Fibroblast of skin of right quadriceps (primary cell): ENCODE results near the gene CAMSAP2.
"Not testable (repeated sequence)": the region's sequence is repeated elsewhere in the genome, so short reads cannot be mapped to it uniquely, and the experiment has no call there.

Source experiments
- DNase-seq: peaks from one replicate; pipeline ENCODE4 v3.0.0-alpha.2; 2013

CAMSAP2 gene

DNA sequence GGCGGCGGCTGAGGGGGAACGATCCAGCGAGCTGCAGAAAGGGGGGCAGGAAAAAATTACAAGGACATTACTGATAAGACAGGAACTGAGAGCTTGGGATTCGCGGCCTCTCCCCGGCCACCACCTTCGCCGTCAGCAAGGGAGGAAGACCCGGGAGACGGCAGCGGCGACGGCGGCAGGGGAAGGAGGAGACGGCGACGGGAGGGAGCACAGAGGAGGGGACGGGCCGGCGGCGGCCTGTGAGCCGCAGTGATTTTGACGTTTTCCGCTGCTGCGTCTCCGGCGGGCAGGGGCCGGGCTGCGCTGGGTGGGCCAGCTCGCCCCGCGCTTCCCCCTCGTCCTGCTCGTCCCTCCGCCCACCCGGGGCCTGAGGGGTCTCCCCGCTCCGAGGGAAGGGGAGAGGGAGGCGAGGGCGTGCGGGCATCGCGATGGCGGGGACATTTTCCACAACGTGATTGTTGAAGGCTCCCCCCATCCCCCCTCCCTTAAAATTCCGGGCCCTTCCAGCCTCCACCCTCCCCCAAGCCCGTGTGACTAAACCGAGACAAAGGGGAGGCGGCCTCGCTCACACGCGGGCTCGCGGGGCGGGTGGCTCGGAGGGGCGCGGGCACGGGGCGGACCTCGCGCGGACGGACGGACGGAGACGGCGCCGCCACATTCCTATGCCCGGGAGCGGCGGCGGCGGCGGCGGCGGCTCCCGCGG lies 407 bp downstream of the CAMSAP2 start:
- DNase-seq, result peak; percentile 85

- DNase-seq, result peak; percentile 31
Measured at GRCh38 chr1:200739702-200740570, 1.2 kb downstream of the CAMSAP2 start.

GRCh38 chr1:200740571-200741208 lies 2.0 kb downstream of the CAMSAP2 start:
- peak; percentile 11 for DNase-seq

GRCh38 chr1:200741551-200742207 lies 3.0 kb downstream of the CAMSAP2 start:
- DNase-seq, result no peak

- DNase-seq, result no peak
Measured at GRCh38 chr1:200744143-200744542, 5.5 kb downstream of the CAMSAP2 start.

DNA sequence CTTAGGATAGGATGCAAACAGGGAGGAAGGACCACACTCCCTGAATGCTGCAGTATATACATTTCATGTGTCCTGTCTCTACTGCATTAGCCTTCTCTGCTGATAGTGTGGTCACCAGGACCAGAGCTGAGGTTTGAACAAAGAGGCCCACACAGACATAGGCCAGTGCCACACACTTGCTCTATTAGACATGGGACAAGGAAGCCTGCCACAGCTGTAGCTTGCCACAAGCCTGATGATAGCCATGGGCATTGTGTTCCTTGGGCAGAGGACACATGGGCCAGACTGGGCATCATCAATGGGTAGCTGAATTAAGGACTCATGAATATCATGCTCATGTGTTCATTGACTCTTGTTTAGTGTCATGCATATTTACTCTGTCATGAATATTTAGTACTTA lies 10.4 kb downstream of the CAMSAP2 start:
- no peak for DNase-seq

DNA sequence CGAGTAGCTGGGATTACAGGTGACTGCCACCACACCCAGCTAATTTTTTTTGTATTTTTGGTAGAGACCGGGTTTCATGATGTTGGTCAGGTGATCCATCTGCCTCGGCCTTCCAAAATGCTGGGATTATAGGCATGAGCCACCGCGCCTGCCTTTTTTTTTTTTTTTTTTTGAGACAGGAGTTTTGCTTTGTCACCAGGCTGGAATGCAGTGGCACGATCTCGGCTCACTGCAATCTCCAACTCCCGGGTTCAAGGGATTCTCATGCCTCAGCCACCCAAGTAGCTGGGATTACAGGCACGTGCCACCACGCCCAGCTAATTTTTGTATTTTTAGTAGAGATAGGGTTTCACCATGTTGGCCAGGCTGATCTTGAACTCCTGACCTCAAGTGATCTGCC lies 12.1 kb downstream of the CAMSAP2 start:
- not testable (repeated sequence) for DNase-seq

GRCh38 chr1:200751717-200752116 lies 13.0 kb downstream of the CAMSAP2 start:
- DNase-seq, result no peak

DNA sequence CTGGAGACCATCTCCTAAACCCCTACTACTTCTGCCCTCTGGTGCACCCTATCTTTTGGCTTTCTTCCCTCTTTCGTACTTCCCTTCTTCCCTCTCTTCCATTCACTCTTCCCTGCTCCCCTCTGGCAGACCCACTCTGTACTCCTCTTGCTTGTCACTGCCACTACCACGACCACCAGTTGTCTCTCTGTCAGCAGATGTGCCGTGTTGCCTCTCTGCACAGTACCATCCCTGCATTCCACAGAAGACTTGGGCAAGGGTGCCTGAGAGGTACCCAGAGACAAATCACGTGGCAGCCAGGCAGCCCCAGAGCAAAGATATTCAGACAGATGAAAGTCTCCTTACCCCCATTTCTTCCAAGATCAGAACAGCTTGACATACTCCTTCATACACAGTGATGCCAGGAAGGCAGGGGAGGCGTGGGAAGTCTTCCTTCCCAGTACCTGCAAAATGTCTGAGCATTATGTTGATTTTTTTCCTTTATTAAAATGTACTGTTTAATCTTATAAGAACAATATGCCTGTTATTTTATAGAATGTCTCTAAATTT lies 15.0 kb downstream of the CAMSAP2 start:
- DNase-seq, result no peak

DNA sequence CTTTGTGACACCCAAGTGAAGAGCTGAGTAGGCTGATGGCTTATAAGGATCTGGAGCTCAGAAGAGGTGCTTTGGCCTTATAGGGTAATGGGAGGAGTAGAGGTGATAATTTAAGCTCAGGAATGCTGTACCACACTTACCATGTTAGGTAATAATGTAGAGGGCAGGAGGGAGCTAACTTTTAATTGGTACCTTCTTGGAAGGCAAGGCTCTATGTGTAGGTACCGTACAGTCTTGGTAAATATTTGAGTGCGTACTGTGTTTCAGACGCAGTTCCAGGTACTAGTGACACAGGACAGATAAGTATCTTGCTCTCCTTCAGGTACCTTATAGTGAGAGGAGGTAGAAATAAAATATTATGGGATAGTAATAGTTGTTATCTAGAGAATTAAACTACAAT lies 16.8 kb downstream of the CAMSAP2 start:
- no peak for DNase-seq

- no peak for DNase-seq
Measured at GRCh38 chr1:200762089-200762488, 23.4 kb downstream of the CAMSAP2 start.

- peak; percentile 9 for DNase-seq
Measured at GRCh38 chr1:200767321-200767720, 28.6 kb downstream of the CAMSAP2 start.

DNA sequence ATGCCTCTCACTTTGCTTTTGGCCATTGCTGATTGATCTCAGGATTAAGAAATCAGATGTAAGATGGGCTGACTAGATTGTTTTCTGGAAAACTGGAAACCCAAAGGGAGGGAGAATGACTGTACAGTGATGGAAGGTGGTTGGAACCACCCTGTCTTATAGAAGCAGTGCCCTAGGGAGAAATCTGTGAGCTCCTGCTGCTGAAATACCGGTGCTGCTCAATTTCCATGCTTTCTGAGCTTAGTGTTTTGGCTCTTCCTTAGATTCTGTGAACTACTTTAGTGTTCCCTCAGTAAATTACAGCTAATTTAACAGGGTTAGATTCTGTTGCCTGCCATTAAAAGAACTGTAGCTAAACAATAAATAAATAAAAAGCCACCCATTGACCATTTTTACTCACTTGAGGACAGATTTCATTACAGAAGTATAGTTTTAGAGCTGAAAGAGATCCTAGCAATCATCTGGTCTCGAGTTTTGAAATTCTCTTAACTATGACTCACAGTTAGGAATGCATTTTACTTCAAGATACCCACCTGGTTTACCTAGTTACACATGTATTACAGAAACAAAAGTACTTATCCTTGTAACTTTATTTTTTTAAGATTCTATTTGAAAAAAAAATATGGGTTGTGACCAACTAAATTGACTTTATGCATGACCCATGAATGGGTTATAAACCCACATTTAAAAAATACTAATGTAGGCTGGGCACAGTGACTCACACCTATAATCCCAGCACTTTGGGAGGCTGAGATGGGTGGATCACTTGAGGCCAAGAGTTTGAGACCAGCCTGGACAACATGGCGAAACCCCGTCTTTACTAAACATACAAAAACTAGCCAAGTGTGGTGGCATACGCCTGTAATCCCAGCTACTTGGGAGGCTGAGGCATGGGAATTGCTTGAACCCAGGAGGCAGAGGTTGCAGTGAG lies 33.2 kb downstream of the CAMSAP2 start:
- DNase-seq, result no peak

- DNase-seq, result no peak
Measured at GRCh38 chr1:200774311-200774710, 35.6 kb downstream of the CAMSAP2 start.

DNA sequence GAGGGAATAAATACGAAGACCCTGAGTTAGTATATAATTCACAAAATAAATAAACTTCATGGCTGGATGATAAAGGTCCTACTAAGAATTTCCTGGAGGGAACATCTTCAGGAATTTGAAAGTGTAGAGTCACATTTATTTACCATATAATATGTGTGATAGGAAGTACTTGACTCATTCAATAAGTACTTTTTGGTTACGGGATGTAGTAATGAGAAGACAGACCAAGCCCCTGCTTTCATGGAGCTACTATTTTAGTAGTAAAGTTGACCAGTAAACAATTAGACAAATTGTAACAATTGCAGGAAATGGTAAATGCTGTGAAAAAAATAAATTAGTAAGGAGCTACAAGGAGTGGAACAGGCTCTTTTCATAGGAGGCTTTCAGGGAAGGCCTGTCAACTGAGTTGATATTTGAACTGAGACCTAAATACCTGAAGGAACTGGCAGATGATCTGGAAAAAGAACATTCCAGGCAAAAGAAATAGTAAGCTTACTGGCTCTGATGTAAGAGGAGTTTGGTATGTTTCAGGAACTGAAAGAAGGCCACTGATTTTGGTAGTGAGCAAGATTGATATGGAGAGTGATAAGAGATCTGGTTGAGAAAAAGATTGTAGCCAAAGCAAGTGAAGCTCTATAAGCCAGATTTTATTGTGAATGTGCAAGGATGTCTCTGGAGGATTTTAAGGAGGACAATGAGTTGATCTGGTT lies 36.2 kb downstream of the CAMSAP2 start:
- DNase-seq, result no peak

DNA sequence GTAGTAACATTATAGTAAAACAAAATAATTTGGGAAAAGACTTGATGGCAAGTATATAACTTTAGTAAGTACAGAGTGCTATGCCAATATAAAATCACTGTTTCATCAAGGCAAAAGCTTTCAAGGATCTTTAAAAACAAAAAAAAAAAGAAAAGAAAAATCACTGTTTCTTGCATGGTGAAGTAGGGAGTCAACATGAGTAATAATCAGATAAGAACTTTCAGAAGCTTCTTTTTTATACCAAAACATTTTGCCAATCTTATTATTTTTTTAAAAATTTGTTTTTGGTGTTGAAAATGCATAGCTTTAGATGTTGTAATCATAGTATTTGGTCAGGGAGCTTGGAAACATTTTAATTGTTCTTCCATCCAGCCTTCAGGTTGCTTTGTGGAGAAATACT lies 37.2 kb downstream of the CAMSAP2 start:
- DNase-seq, result no peak

DNA sequence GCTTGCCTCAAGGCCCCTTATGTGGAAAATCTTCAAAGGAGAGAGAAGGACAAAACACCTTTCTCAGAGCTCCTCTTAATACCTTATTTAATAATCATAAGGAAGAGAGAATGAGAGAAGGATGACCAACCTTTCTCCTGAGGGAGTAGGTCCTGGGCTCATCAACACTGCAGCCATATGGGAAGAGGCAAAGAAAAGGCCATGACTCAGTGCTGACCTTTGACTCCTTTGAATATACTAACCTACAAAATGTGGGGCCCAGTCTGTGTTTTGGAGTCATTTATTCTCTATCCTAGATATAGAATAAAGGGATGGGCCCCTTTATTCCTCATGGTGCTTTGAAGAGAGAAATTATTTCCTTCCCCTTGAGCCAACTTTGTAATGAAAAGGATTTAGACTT lies 38.3 kb downstream of the CAMSAP2 start:
- no peak for DNase-seq

DNA sequence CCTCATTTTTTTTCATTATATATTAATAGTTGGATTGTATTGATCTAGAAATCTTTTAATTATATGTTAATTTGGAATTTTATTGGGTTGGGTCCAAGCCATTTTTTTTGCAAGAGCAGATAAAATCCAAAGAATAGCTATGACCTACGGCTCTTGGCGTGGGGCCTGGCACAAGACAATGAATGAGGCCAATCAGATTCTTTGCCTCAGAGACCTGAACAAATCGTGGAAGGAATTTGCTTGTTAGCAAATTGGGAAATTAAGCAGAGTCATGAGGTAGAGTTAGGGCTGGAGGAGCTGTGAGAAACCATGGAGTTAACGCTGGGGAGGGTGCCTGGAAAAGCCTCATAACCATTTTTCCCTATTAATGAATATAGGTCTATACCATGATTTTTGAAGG lies 40.1 kb downstream of the CAMSAP2 start:
- DNase-seq, result no peak

- no peak for DNase-seq
Measured at GRCh38 chr1:200779326-200779725, 40.6 kb downstream of the CAMSAP2 start.

GRCh38 chr1:200780545-200781369 lies 42.1 kb downstream of the CAMSAP2 start:
- peak; percentile 64 for DNase-seq
